OCI-LY1 (cell line): ENCODE results near the gene ITGA6.
"Not testable (repeated sequence)": the region's sequence is repeated elsewhere in the genome, so short reads cannot be mapped to it uniquely, and the experiment has no call there.

Source experiments
- CTCF ChIP-seq: fragments of 200-600 bp; sonication (generic), shearing (Covaris generic); IDR thresholded peaks from 2 replicates; pipeline ENCODE4 v1.5.1; 2017; ENCODE audit warnings: mild to moderate bottlenecking, antibody characterized with exemption, low read length, moderate library complexity, mixed read lengths
- EZH2 ChIP-seq: fragments of 200-600 bp; sonication (generic), shearing (Covaris generic); IDR thresholded peaks from 2 replicates; pipeline ENCODE4 v1.8.0; 2017; ENCODE audit warnings: borderline replicate concordance, mixed run types, mild to moderate bottlenecking, antibody characterized with exemption, low read length, moderate library complexity, mixed read lengths

GRCh38 chr2:172537851-172538250, 110.5 kb downstream of the ITGA6 start:
- not testable (repeated sequence) for TF ChIP-seq CTCF, EZH2
